HG03039 (cell line): ENCODE results near the gene MX1.
A peak's percentile ranks its signal among the peaks of the same experiment; 100 is the strongest.

ENCODE experiments used
- ATAC-seq: cut with Tn5 transposase; IDR thresholded peaks from one replicate; pipeline ENCODE4 v1.9.1; 2021; ENCODE audit warnings: mild to moderate bottlenecking, moderate library complexity; ENCODE audit not compliant: unreplicated experiment

MX1 gene

GRCh38 chr21:41431788-41432548 is 5.9 kb downstream of the MX1 start:
- ATAC-seq: peak; percentile 72

GRCh38 chr21:41432562-41433460 is 6.8 kb downstream of the MX1 start:
- ATAC-seq: no peak

- no peak for ATAC-seq
These were observed 7.5 kb downstream of the MX1 start for GRCh38 chr21:41433566-41433965.

- no peak for ATAC-seq
These were observed 9.7 kb downstream of the MX1 start for GRCh38 chr21:41435706-41436105.

- ATAC-seq: no peak
These were observed 11.7 kb downstream of the MX1 start for GRCh38 chr21:41437729-41438128.

- ATAC-seq: no peak
These were observed 12.5 kb downstream of the MX1 start for GRCh38 chr21:41438425-41439113.

- no peak for ATAC-seq
These were observed 13.2 kb downstream of the MX1 start for GRCh38 chr21:41439248-41439647.

GRCh38 chr21:41441546-41441945 is 15.5 kb downstream of the MX1 start:
- ATAC-seq: no peak

- ATAC-seq: no peak
These were observed 16.6 kb downstream of the MX1 start for GRCh38 chr21:41442481-41443186.

GRCh38 chr21:41443562-41443961 is 17.5 kb downstream of the MX1 start:
- no peak for ATAC-seq

- no peak for ATAC-seq
These were observed 18.8 kb downstream of the MX1 start for GRCh38 chr21:41444703-41445464.

GRCh38 chr21:41445465-41445862 is 19.4 kb downstream of the MX1 start:
- ATAC-seq: no peak

GRCh38 chr21:41446586-41446985 is 20.5 kb downstream of the MX1 start:
- ATAC-seq: no peak

- ATAC-seq: no peak
These were observed 21.3 kb downstream of the MX1 start for GRCh38 chr21:41447356-41447755.

GRCh38 chr21:41449613-41450012 is 23.6 kb downstream of the MX1 start:
- no peak for ATAC-seq

GRCh38 chr21:41451753-41452676 is 26.0 kb downstream of the MX1 start:
- ATAC-seq: no peak

- ATAC-seq: no peak
These were observed 27.2 kb downstream of the MX1 start for GRCh38 chr21:41453198-41453597.

- ATAC-seq: no peak
These were observed 27.7 kb downstream of the MX1 start for GRCh38 chr21:41453761-41454160.

GRCh38 chr21:41458121-41458520 is 32.1 kb downstream of the MX1 start:
- no peak for ATAC-seq
